ENCODE measurements around the gene SH2D1B. TPM values are rescaled to one million over a fixed set of nuclear protein-coding genes. Genes with fewer than 3 reads are reported as not detected.
A peak's percentile ranks its signal among the peaks of the same experiment; 100 is the strongest.

Gene SH2D1B
- total RNA-seq, 1 donor: not detected

- no peak overlapping the region for H3K27ac ChIP-seq (ENCODE audit: low read depth, low read length)
Observed at GRCh38 chr1:162389021-162389818, 22.7 kb downstream of the SH2D1B start.

GRCh38 chr1:162388615-162389014, 23.3 kb downstream of the SH2D1B start:
- Histone ChIP-seq H3K4me3 (ENCODE audit: insufficient read depth, low read length) (no peak overlapping the region), H3K27me3 (ENCODE audit: insufficient read depth, low read length) (peaks cover 30% of the 10 kb centered on the region), H2AFZ (ENCODE audit: low read length) (no peak overlapping the region), H3K27ac (ENCODE audit: low read depth, low read length) (no peak overlapping the region), H3K36me3 (ENCODE audit: insufficient read depth, low read length) (no peaks in the 10 kb centered on the region), H3K79me2 (ENCODE audit: insufficient read depth, low read length) (no peaks in the 10 kb centered on the region), H3K9me3 (ENCODE audit: low read depth, low read length) (no peaks in the 10 kb centered on the region), H3K4me2 (ENCODE audit: insufficient read depth, low read length) (no peak overlapping the region), H4K20me1 (ENCODE audit: insufficient read depth, low read length) (no peaks in the 10 kb centered on the region), H3K4me1 (ENCODE audit: insufficient read depth, low read length) (no peaks in the 10 kb centered on the region)
- DNase-seq (ENCODE audit: insufficient read length, low spot score, missing footprints): no peak
- TF ChIP-seq CTCF (IDR thresholded peaks at IDR 0.05; ENCODE audit: extremely low read depth, low read depth, low read length): no peak

More at GRCh38 chr1:162389021-162389818, 22.7 kb downstream of the SH2D1B start:
- H3K4me3 ChIP-seq (ENCODE audit: insufficient read depth, low read length): no peak overlapping the region
- TF ChIP-seq CTCF (IDR thresholded peaks at IDR 0.05; ENCODE audit: extremely low read depth, low read depth, low read length): no peak
- peaks cover 30% of the 10 kb centered on the region for H3K27me3 ChIP-seq (ENCODE audit: insufficient read depth, low read length)
- no peak overlapping the region for H2AFZ ChIP-seq (ENCODE audit: low read length)
- H3K4me1 ChIP-seq (ENCODE audit: insufficient read depth, low read length): no peaks in the 10 kb centered on the region
- no peaks in the 10 kb centered on the region for H3K9me3 ChIP-seq (ENCODE audit: low read depth, low read length)
- no peak for DNase-seq (ENCODE audit: insufficient read length, low spot score, missing footprints)
- H4K20me1 ChIP-seq (ENCODE audit: insufficient read depth, low read length): no peaks in the 10 kb centered on the region
- H3K79me2 ChIP-seq (ENCODE audit: insufficient read depth, low read length): no peaks in the 10 kb centered on the region
- peak overlapping the region; percentile 22 for H3K4me2 ChIP-seq (ENCODE audit: insufficient read depth, low read length)
- H3K36me3 ChIP-seq (ENCODE audit: insufficient read depth, low read length): no peaks in the 10 kb centered on the region

- H3K9me3 ChIP-seq (ENCODE audit: low read depth, low read length): no peaks in the 10 kb centered on the region
- no peak overlapping the region for H3K4me3 ChIP-seq (ENCODE audit: insufficient read depth, low read length)
- H3K79me2 ChIP-seq (ENCODE audit: insufficient read depth, low read length): no peaks in the 10 kb centered on the region
- H3K27ac ChIP-seq (ENCODE audit: low read depth, low read length): no peak overlapping the region
- DNase-seq (ENCODE audit: insufficient read length, low spot score, missing footprints): no peak
- no peak overlapping the region for H3K4me2 ChIP-seq (ENCODE audit: insufficient read depth, low read length)
- H3K36me3 ChIP-seq (ENCODE audit: insufficient read depth, low read length): no peaks in the 10 kb centered on the region
- H3K4me1 ChIP-seq (ENCODE audit: insufficient read depth, low read length): no peaks in the 10 kb centered on the region
- peaks cover 30% of the 10 kb centered on the region for H3K27me3 ChIP-seq (ENCODE audit: insufficient read depth, low read length)
- H2AFZ ChIP-seq (ENCODE audit: low read length): no peak overlapping the region
- no peak for TF ChIP-seq CTCF (IDR thresholded peaks at IDR 0.05; ENCODE audit: extremely low read depth, low read depth, low read length)
- H4K20me1 ChIP-seq (ENCODE audit: insufficient read depth, low read length): no peaks in the 10 kb centered on the region
Observed at GRCh38 chr1:162388083-162388594, 23.8 kb downstream of the SH2D1B start.
